Heart right ventricle (tissue), 16 donors: Measurements from ENCODE around the gene SLC12A2. TPM values are rescaled to one million over a fixed set of nuclear protein-coding genes. Genes with fewer than 3 reads are reported as not detected.

Experiments used
- ATAC-seq, 8 donors: fragments of 200-7000 bp; cut with Tn5 transposase; one replicate each; pipeline ENCODE4 v1.9.1; 2020; ENCODE audit warnings: mild to moderate bottlenecking in 8 of 8, moderate library complexity in 8 of 8, moderate number of reproducible peaks in 1 of 8
- DNase-seq, 2 donors: peaks; one replicate each; pipeline ENCODE4 v3.0.0-alpha.2; 2020
- H3K27ac ChIP-seq, 10 donors: fragments of 200-600 bp; sonication (generic) in 2 of 10; one replicate each; pipeline versions ENCODE4 v1.5.0 to v1.8.0; 2020 to 2022; ENCODE audit warnings: mild to moderate bottlenecking in 3 of 10
- H3K27me3 ChIP-seq, 7 donors: fragments of 200-600 bp; one replicate each; pipeline ENCODE4 v1.8.0; 2021 to 2022; ENCODE audit warnings: mild to moderate bottlenecking in 2 of 7
- H3K36me3 ChIP-seq, 9 donors: fragments of 200-600 bp; sonication (generic) in 1 of 9; one replicate each; pipeline versions ENCODE4 v1.5.0 to v1.8.0; 2020 to 2022; ENCODE audit warnings: mild to moderate bottlenecking in 2 of 9
- H3K4me1 ChIP-seq, 9 donors: fragments of 200-600 bp; sonication (generic) in 1 of 9; one replicate each; pipeline versions ENCODE4 v1.5.0 to v1.8.0; 2020 to 2022; ENCODE audit warnings: mild to moderate bottlenecking in 4 of 9
- H3K4me3 ChIP-seq, 10 donors: fragments of 200-600 bp; sonication (generic) in 2 of 10; one replicate each; pipeline versions ENCODE4 v1.5.0 to v1.8.0; 2020 to 2022; ENCODE audit warnings: mild to moderate bottlenecking in 7 of 10, moderate library complexity in 2 of 10
- H3K9me3 ChIP-seq, 11 donors: fragments of 200-600 bp in 10 of 11; sonication (generic) in 2 of 11; one replicate each; pipeline versions ENCODE4 v1.5.0 to v1.8.0; 2013 to 2022; ENCODE audit warnings: mild to moderate bottlenecking in 2 of 11, control low read depth in 1 of 11, moderate library complexity in 1 of 11
- WGBS, 2 donors: extraction: QIAGEN DNeasy Blood & Tissue Kit; methylation state at CpG; one replicate each; pipeline ENCODE4 v1.1.7; 2013; ENCODE audit warnings: inconsistent platforms in 1 of 2; 5-methylcytosine and 5-hydroxymethylcytosine counted together
- intact Hi-C, 10 donors: fragments of 100-400 bp; cut with DNase I; formaldehyde crosslinking; loops; one replicate each; pipeline versions ENCODE4 v1.11.1 to v1.14.2; 2022
- polyA plus RNA-seq, 2 donors: library from polyadenylated mRNA; stranded (reverse); fragments of 200-250 nt; gene quantifications; one replicate each; pipeline ENCODE4 v1.2.3, GENCODE V29; 2013
- total RNA-seq, 10 donors: library from RNA; stranded (reverse); fragmentation: NEBNext Ultra II Directional in 3 of 10; extraction: Animal tissue kit (Norgen Biotek cat#: 25700) in 3 of 10; gene quantifications; one replicate each; pipeline versions ENCODE4 v1.2.1 to v1.2.4, GENCODE V29; 2021 to 2023
- TF ChIP-seq, protein P1 (sequence below), 9 donors: fragments of 200-600 bp; sonication (generic) in 2 of 9; IDR thresholded peaks; one replicate each; pipeline versions ENCODE4 v1.5.0 to v1.8.0; 2021 to 2022; ENCODE audit warnings: antibody characterized with exemption in 9 of 9, mild to moderate bottlenecking in 5 of 9, moderate library complexity in 1 of 9
- donor health status: Arrhythmogenic right ventricular cardiomyopathy.
- donor health status: ischemic (EF 13 %, LVEDD 7.1; RV severe dilation, severe dysfunction).
- donor health status: healthy with polysubstance abuse.
- donor health status: DM: no; HTN: yes; CAD: no.
- donor health status: DM: no; HTN: no; CAD: no.
- donor health status: ischemic (EF 25% LVEDD 6.9; RV normal size, moderate dysfunction).
- donor health status: ischemic (EF 25% LVEDD 5.7; RV mildly dilated, moderate dysfunction).
- donor health status: healthy.
- donor health status: DM: yes; HTN: yes; CAD: no.
- donor health status: Ischemic cardiomyopathy.
- donor health status: ischemic (EF 35%, LVEDD 5.7; RV mildly dilated, moderate dysfunction).
- donor health status: nonischemic (EF 11% LVEDD 7.7; RV severe dilation, severe dysfunction).
- donor health status: DM: yes; HTN: yes; CAD: no.
- donor health status: PGD.
- donor health status: ischemic (EF 29% LVEDD 5.4; RV normal size, mild dysfunction).
- donor health status: nonischemic (EF 23%, LVEDD 6.1; RV moderate dilation, normal function).

The SLC12A2 gene
- total and polyA plus RNA-seq, 12 donors: 2.5 to 23.0 (median 15.4) TPM

DNA sequence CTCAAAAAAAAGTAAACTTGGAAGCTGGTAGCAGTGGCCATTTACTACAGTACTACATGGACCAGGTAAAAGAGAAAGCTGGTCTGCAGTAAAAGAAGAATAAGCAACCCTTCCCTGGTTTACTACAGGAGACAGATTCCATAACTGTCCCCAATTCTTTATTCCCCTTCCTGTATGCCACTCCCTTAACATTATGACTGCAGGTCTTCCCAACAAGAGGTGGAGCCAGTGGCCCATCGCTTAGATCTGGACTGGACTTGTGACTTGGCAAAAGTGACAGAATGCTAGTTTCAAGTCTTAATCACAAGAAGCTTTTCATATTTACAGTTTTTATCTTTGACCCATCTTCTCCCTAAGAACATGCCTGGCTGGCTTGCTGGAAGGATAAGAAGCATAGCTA lies 42.6 kb upstream of the SLC12A2 start:
- intact Hi-C loops: no loop called here
- H3K36me3 ChIP-seq: peaks cover 0 to 6% (median 0%) of the 10 kb centered on the region in 9 donors
- no peak for ATAC-seq

DNA sequence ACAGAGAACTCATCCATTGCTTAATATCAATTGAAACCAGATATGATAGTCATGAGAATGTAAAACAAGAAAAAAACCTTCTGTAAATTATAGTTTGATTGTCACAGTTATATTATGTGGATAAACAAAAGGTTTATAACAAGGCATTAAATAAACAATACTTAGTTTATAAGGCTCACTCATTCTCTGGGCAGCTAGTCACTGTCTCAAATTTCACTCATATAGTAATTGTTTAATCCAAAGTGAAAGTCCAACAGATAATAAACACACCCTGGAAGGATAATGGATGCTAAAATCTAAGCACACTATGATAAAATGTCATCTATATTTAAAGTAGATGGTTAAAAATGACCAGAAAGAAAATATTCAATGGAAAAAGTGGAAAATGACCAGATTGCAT lies 30.8 kb upstream of the SLC12A2 start:
- intact Hi-C loops: no loop called here
- DNase-seq (no peak), ATAC-seq (no peak)
- peaks cover 0 to 24% (median 0%) of the 10 kb centered on the region in 9 donors for H3K36me3 ChIP-seq
- H3K4me3 ChIP-seq: no peak overlapping the region
- H3K4me1 ChIP-seq: peaks cover 0 to 12% (median 0%) of the 10 kb centered on the region in 9 donors
- TF ChIP-seq, protein P1, sequence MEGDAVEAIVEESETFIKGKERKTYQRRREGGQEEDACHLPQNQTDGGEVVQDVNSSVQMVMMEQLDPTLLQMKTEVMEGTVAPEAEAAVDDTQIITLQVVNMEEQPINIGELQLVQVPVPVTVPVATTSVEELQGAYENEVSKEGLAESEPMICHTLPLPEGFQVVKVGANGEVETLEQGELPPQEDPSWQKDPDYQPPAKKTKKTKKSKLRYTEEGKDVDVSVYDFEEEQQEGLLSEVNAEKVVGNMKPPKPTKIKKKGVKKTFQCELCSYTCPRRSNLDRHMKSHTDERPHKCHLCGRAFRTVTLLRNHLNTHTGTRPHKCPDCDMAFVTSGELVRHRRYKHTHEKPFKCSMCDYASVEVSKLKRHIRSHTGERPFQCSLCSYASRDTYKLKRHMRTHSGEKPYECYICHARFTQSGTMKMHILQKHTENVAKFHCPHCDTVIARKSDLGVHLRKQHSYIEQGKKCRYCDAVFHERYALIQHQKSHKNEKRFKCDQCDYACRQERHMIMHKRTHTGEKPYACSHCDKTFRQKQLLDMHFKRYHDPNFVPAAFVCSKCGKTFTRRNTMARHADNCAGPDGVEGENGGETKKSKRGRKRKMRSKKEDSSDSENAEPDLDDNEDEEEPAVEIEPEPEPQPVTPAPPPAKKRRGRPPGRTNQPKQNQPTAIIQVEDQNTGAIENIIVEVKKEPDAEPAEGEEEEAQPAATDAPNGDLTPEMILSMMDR (IDR thresholded peaks at IDR 0.05): no peak
- peaks cover 0 to 16% (median 0%) of the 10 kb centered on the region in 11 donors for H3K9me3 ChIP-seq
- no peaks in the 10 kb centered on the region for H3K27me3 ChIP-seq
- H3K27ac ChIP-seq: no peak overlapping the region

More for the DNA sequence above, 42.6 kb upstream of the SLC12A2 start:
- DNase-seq: no peak
- Histone ChIP-seq H3K27me3 (no peaks in the 10 kb centered on the region), H3K9me3 (no peaks in the 10 kb centered on the region), H3K27ac (no peak overlapping the region), H3K4me3 (no peak overlapping the region), H3K4me1 (peaks cover 0 to 33% (median 17%) of the 10 kb centered on the region in 9 donors)
- TF ChIP-seq, protein P1 (IDR thresholded peaks at IDR 0.05): no peak
- 93 to 94% methylated on average over 1 of the region's 1 CpG for WGBS, 2 donors

DNA sequence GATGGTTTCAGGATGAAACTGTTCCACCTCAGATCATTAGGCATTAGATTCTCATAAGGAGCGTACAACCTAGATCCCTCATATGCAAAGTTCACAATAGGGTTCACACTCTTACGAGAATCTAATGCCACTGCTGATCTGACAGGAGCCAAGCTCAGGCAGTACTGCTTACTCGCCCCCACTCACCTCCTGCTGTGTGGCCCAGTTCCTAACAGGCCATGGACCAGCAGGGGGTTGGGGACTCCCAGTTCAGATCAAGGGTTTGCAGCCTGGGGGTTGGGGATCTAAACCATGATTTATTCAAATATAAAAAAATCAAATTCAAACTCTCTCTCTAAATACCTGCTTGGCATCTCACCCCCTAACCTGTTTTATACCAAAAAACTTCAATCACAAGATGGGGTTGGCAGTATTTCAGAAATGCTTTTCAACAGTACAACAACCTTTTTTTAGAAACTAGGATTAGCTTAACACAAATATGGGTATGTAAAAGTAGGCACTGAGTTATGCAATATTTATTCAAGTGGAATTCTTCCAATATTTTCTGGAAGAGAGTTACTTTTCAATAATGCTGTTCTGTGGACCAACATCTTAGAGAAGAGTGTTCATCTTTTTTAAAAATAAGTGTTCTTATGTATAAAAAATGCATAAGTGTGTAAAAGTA lies 30.1 kb upstream of the SLC12A2 start:
- intact Hi-C loops: no loop called here
- Histone ChIP-seq H3K4me1 (peaks cover 0 to 12% (median 0%) of the 10 kb centered on the region in 9 donors), H3K9me3 (peaks cover 0 to 14% (median 0%) of the 10 kb centered on the region in 11 donors), H3K4me3 (no peak overlapping the region), H3K27ac (peak overlapping the region in 1 of 10 donors; percentile 27), H3K27me3 (no peaks in the 10 kb centered on the region), H3K36me3 (peaks cover 0 to 24% (median 3%) of the 10 kb centered on the region in 9 donors)
- DNase-seq: no peak
- 86 to 88% methylated on average over 3 of the region's 3 CpGs for WGBS, 2 donors
- peak in 1 of 8 donors; percentile 46 for ATAC-seq
- TF ChIP-seq, protein P1 (IDR thresholded peaks at IDR 0.05): no peak

DNA sequence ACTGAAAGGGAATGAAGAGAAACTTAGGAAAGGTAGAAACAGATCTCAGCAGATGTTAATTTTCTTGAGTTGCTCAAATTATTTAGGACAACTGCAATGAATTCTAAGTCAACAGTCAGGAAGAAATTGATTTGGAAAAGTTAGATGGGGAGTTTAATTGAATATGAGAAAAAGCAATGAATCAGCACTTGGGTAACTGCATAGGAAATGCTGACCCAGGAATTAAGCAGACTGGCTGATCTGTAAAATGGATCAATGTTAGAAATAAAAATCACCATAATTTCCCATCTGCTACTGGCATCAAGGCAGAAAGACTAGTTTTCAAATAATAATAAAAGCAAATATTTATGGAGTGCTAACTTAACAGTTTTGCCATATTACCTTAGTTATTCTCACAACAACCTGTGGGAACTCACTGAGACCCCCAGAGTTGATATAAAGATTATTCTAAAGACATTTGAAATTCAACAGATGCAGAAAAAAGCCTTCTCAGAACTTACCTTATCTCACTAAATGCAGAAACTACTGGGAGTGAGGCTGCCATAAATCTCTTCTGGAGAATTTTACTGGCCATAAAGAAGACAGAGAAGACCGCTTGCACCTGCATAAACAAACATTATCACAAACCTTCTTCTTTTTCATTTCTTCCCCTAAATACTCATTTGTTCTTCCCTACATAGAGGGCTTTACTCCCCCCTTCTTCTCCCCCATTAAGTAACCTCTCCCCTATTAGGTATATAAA lies 22.8 kb upstream of the SLC12A2 start:
- no peak for ATAC-seq
- Histone ChIP-seq H3K4me3 (no peak overlapping the region), H3K27ac (no peak overlapping the region), H3K36me3 (peaks cover 0 to 16% (median 0%) of the 10 kb centered on the region in 9 donors), H3K27me3 (no peaks in the 10 kb centered on the region), H3K9me3 (no peaks in the 10 kb centered on the region), H3K4me1 (peaks cover 0 to 4% (median 0%) of the 10 kb centered on the region in 9 donors)
- no peak for DNase-seq
- intact Hi-C loops: no loop called here
- TF ChIP-seq, protein P1 (IDR thresholded peaks at IDR 0.05): no peak
- WGBS, 2 donors: 90 to 96% methylated on average over 1 of the region's 1 CpG
